Transverse colon (tissue), 4 donors: ENCODE measurements around the gene ARHGEF4.

Experiments
- CTCF ChIP-seq, 5 experiments: fragments of 200-600 bp in 3 of 5; fragments of 450-650 bp in 2 of 5; sonication (generic) in 3 of 5; IDR thresholded peaks; 1 replicate in 2 of 5; 2 replicates in 3 of 5; pipeline ENCODE4 v1.5.1; 2016 to 2017; ENCODE audit warnings: antibody characterized with exemption in 5 of 5, inconsistent platforms in 3 of 5, mild to moderate bottlenecking in 2 of 5, moderate library complexity in 1 of 5
- EP300 ChIP-seq: sonication (generic); formaldehyde crosslinking; IDR thresholded peaks from one replicate; pipeline ENCODE4 v1.6.1; 2017; ENCODE audit warnings: antibody characterized with exemption, low read depth
- POLR2A ChIP-seq: fragments of 450-650 bp; IDR thresholded peaks from one replicate; pipeline ENCODE4 v1.6.1; 2016; ENCODE audit warnings: antibody characterized with exemption, mild to moderate bottlenecking, moderate library complexity
- POLR2AphosphoS5 ChIP-seq, 3 donors: sonication (generic); formaldehyde crosslinking; IDR thresholded peaks; one replicate each; pipeline ENCODE4 v1.6.1; 2016; ENCODE audit warnings: antibody characterized with exemption in 3 of 3

- TF ChIP-seq CTCF (IDR thresholded peaks at IDR 0.05) (no peak), POLR2A (no peak), EP300 (no peak), POLR2AphosphoS5 (IDR thresholded peaks at IDR 0.05) (no peak)
Observed at GRCh38 chr2:130951018-130951417, 114.3 kb downstream of the ARHGEF4 start.
